K562 treated with DMSO at 1 percent for 48 hours (cell line): Measurements from ENCODE around the gene OR2C3. TPM values are rescaled to one million over a fixed set of nuclear protein-coding genes. Genes with fewer than 3 reads are reported as not detected.

Source experiments
- total RNA-seq: library from RNA; unstranded; fragments of 300-600 nt; gene quantifications from 2 replicates; pipeline ENCODE4 v1.2.3, GENCODE V29; 2022; ENCODE audit warnings: low replicate concordance; ENCODE audit errors: extremely low read depth

The OR2C3 gene
- total RNA-seq: not detected in 2 replicates

GRCh38 chr1:247536340-247536739 is at the start of gene OR2C3:
Gene OR2C3, minus strand, starts transcription at chr1:247536440. Its CDS starts 3,929 bp downstream, at chr1:247532511.

GRCh38 chr1:247548769-247549182 is 12.5 kb upstream of the OR2C3 start, which contains the start of gene GCSAML:
Gene GCSAML, plus strand, starts transcription at chr1:247549134. Its CDS starts 58 bp downstream, at chr1:247549192.

Other genes with a start within 250 kb of the OR2C3 start
- not detected in 2 replicates for gene ZNF496, start 204.6 kb downstream of the OR2C3 start, total RNA-seq
- not detected in 2 replicates for gene NLRP3, start 120.3 kb downstream of the OR2C3 start, total RNA-seq
- gene OR2B11, start 78.3 kb downstream of the OR2C3 start, total RNA-seq: not detected in 2 replicates
- gene GCSAML, start 12.7 kb upstream of the OR2C3 start, total RNA-seq: not detected in 2 replicates
- gene OR2G2, start 51.9 kb upstream of the OR2C3 start, total RNA-seq: not detected in 2 replicates
- gene OR2G3, start 69.1 kb upstream of the OR2C3 start, total RNA-seq: not detected in 2 replicates
- not detected in 2 replicates for gene OR13G1, start 143.3 kb upstream of the OR2C3 start, total RNA-seq
- gene OR6F1, start 180.2 kb upstream of the OR2C3 start, total RNA-seq: not detected in 2 replicates
- not detected in 2 replicates for gene OR14K1, start 202.2 kb upstream of the OR2C3 start, total RNA-seq
- gene OR14A2, start 211.7 kb upstream of the OR2C3 start, total RNA-seq: not detected in 2 replicates
- not detected in 2 replicates for gene OR1C1, start 224.1 kb upstream of the OR2C3 start, total RNA-seq